Measurements from ENCODE around the gene KCNC3.
"Not testable (repeated sequence)": the region's sequence is repeated elsewhere in the genome, so short reads cannot be mapped to it uniquely, and the experiment has no call there.

The KCNC3 gene

DNA sequence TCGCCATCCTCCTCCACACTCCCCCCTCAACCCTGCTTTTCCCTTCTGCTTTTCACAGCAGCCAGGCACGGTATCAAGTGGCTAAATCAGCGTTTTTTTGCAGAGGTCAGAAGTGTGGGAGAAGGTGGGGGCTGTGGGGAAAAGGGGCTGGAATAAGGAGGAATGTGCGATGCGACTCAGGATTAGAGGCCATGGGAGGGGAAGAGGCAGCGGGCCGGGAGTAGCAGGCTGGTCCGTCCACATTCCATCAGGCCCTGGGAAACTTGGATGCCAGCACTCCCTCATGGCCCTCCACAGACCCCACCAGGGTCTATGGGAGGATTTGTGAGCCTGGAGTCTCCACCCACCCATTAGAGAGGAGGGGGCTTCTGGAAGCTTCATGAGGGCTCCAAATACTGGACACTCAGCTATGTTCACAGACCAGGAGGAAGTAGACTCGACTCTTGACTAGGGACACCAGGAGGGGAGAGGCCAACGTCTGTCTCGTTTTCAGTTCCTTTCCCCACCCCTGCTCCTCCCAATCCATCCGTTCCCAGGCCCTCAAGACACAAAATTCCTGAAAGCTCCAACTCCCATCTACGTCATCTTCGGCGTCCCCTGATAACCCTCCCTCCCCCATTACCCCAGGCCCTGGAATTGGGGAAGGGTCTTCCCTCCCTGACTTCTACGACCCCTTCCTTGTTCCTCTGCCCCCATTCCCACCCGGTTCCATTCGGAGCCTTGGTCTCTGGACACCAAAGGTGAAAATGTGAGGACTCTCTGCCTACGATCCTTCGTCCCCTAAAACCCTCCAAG, 3.3 kb upstream of the KCNC3 start:
- H3K4me3 ChIP-seq (ENCODE audit: low read depth, low read length) = no peak overlapping the region
- no peak for DNase-seq (ENCODE audit: low read depth)
- TF ChIP-seq POLR2A (IDR thresholded peaks at IDR 0.05; ENCODE audit: extremely low read depth, insufficient read length) (no peak), MYC (IDR thresholded peaks at IDR 0.05; ENCODE audit: low read depth, low read length) (no peak)
- TF ChIP-seq, protein P1, sequence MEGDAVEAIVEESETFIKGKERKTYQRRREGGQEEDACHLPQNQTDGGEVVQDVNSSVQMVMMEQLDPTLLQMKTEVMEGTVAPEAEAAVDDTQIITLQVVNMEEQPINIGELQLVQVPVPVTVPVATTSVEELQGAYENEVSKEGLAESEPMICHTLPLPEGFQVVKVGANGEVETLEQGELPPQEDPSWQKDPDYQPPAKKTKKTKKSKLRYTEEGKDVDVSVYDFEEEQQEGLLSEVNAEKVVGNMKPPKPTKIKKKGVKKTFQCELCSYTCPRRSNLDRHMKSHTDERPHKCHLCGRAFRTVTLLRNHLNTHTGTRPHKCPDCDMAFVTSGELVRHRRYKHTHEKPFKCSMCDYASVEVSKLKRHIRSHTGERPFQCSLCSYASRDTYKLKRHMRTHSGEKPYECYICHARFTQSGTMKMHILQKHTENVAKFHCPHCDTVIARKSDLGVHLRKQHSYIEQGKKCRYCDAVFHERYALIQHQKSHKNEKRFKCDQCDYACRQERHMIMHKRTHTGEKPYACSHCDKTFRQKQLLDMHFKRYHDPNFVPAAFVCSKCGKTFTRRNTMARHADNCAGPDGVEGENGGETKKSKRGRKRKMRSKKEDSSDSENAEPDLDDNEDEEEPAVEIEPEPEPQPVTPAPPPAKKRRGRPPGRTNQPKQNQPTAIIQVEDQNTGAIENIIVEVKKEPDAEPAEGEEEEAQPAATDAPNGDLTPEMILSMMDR (IDR thresholded peaks at IDR 0.05; ENCODE audit: low read depth, low read length) = no peak
- TF ChIP-seq, protein P2, sequence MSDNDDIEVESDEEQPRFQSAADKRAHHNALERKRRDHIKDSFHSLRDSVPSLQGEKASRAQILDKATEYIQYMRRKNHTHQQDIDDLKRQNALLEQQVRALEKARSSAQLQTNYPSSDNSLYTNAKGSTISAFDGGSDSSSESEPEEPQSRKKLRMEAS (IDR thresholded peaks at IDR 0.05; ENCODE audit: low read depth, low read length) = no peak

DNA sequence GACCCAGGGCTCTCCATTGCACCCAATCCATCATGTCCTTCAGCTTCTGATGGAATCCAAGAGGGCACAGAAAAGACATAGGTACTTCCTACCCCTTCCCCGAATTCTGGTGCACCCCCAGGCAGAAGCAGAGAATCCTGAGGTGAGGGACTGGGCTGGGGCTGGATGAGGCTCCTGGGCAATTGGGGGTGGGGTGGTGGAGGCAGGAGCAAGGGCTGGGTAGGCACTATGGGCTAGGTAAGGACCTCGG, 2.7 kb upstream of the KCNC3 start:
- TF ChIP-seq, protein P1 (IDR thresholded peaks at IDR 0.05; ENCODE audit: low read depth, low read length) = no peak
- TF ChIP-seq, protein P2 (IDR thresholded peaks at IDR 0.05; ENCODE audit: low read depth, low read length) = no peak
- TF ChIP-seq MYC (IDR thresholded peaks at IDR 0.05; ENCODE audit: low read depth, low read length) = no peak
- TF ChIP-seq POLR2A (IDR thresholded peaks at IDR 0.05; ENCODE audit: extremely low read depth, insufficient read length) = no peak
- H3K4me3 ChIP-seq (ENCODE audit: low read depth, low read length) = no peak overlapping the region
- DNase-seq (ENCODE audit: low read depth) = no peak

DNA sequence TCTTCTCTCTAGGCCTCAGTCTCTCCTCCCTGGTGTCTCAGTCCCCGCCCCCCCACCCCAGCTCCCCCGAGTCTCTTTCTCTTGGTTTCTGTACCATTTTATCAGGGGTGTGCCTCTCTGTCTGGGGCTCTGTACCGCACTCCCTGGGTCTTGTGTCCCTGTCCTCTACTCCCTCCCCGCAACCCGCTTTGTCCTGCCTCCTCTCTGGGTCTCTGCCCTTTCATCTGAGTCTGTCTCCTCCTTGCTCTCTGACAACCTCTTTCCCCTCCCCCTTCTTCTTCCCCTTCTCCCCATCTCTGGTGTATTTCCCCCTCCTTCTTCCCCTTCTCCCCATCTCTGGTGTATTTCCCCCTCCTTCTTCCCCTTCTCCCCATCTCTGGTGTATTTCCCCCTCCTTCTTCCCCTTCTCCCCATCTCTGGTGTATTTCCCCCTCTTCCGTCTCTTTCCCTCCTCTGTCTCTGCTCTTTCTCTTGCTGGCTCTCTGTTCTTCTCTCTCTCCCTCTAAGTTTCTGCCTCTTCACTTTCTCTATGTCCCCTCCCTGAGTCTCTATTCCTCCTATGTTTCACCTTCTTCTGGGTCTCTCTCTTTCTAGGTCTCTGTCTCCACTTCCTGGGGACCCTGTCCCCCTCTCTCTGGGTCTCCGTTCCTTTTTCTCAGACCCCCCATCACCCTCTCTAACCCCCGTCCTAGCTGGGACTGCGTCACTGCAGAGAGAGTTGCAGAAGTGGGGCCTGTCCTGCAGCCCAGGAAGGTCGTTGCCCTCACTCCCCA, 2.2 kb upstream of the KCNC3 start:
- DNase-seq (ENCODE audit: low read depth) = no peak
- no peak overlapping the region for H3K4me3 ChIP-seq (ENCODE audit: low read depth, low read length)
- TF ChIP-seq, protein P2 (IDR thresholded peaks at IDR 0.05; ENCODE audit: low read depth, low read length) = no peak
- TF ChIP-seq POLR2A (IDR thresholded peaks at IDR 0.05; ENCODE audit: extremely low read depth, insufficient read length) (no peak), MYC (IDR thresholded peaks at IDR 0.05; ENCODE audit: low read depth, low read length) (no peak)
- TF ChIP-seq, protein P1 (IDR thresholded peaks at IDR 0.05; ENCODE audit: low read depth, low read length) = no peak

DNA sequence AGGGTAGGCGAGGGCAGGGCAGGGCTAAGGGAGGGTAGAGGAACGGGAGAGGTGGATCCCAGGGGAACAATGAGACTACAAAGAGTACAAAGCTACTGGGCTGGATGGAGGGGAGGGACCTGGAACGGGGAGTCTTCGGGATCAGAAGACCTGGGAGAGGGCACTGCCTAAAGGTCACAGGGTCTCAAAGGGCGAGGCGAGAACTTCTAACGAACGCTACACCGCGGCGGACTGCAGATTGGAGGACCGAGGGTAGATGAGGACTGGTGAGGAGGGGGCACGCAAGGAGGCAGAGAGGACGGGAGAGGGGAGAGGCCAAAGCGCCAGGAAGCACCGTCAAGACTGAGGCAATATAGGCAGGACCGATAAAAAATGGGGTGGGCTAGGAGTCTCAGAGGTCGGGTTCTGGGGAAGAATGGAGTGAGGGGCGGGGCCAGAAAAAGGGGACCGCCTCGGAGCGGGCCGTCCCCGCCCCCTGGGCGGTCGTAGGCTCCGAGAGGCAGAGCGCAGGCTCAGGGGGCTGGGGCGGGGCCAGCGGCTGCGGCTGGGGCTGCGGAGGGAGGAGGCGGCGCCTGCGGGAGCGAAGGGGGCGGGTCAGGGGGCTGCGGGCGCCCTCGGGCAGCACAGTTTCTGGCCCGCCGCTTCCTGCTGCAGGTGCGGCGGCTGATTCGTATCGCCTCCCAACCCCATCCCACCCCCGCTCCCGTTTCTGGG, 1.3 kb upstream of the KCNC3 start:
- H3K4me3 ChIP-seq (ENCODE audit: low read depth, low read length) = no peak overlapping the region
- TF ChIP-seq, protein P1 (IDR thresholded peaks at IDR 0.05; ENCODE audit: low read depth, low read length) = no peak
- TF ChIP-seq POLR2A (IDR thresholded peaks at IDR 0.05; ENCODE audit: extremely low read depth, insufficient read length) (no peak), MYC (IDR thresholded peaks at IDR 0.05; ENCODE audit: low read depth, low read length) (no peak)
- TF ChIP-seq, protein P2 (IDR thresholded peaks at IDR 0.05; ENCODE audit: low read depth, low read length) = no peak
- DNase-seq (ENCODE audit: low read depth) = peak; percentile 79

DNA sequence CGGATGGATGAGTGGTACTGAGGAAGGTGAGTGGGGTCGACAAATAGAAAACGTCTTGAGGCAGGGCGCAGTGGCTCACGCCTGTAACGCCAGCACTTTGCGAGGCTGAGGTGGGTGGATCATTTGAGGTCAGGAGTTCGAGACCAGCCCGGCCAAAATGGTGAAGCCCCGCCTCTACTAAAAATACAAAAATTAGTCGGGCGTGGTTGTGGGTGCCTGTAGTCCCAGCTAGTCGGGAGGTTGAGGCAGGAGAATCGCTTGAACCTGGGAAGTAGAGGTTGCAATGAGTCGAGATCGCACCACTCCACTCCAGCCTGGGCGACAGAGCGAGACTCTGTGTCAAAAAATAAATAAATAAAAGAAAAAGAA, 733 bp upstream of the KCNC3 start:
- DNase-seq (ENCODE audit: low read depth); H3K4me3 ChIP-seq (ENCODE audit: low read depth, low read length): not testable (repeated sequence)

DNA sequence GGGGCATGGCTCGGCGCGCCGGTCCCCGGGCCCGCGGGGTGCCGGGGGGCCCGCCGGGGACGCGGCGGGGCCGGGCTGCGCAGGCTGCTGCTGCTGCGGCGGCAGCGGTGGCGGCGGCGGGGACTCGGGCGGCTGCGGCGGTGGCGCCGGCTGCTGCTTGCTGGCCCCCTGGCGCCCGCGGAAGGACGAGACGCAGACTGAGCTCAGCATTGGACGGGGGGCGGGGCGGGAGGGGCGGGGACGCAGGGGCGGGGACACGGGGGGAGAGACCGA, 368 bp downstream of the KCNC3 start:
- no peak overlapping the region for H3K4me3 ChIP-seq (ENCODE audit: low read depth, low read length)

More for the DNA sequence above, 368 bp downstream of the KCNC3 start:
- DNase-seq (ENCODE audit: low read depth) = no peak
- no peak for TF ChIP-seq POLR2A (IDR thresholded peaks at IDR 0.05; ENCODE audit: extremely low read depth, insufficient read length)
- TF ChIP-seq, protein P1 (IDR thresholded peaks at IDR 0.05; ENCODE audit: low read depth, low read length) = no peak
- TF ChIP-seq MYC (IDR thresholded peaks at IDR 0.05; ENCODE audit: low read depth, low read length) = no peak
